ENCODE results near the gene ITGA2B.
"Not testable (repeated sequence)": the region's sequence is repeated elsewhere in the genome, so short reads cannot be mapped to it uniquely, and the experiment has no call there.

The ITGA2B gene

DNA sequence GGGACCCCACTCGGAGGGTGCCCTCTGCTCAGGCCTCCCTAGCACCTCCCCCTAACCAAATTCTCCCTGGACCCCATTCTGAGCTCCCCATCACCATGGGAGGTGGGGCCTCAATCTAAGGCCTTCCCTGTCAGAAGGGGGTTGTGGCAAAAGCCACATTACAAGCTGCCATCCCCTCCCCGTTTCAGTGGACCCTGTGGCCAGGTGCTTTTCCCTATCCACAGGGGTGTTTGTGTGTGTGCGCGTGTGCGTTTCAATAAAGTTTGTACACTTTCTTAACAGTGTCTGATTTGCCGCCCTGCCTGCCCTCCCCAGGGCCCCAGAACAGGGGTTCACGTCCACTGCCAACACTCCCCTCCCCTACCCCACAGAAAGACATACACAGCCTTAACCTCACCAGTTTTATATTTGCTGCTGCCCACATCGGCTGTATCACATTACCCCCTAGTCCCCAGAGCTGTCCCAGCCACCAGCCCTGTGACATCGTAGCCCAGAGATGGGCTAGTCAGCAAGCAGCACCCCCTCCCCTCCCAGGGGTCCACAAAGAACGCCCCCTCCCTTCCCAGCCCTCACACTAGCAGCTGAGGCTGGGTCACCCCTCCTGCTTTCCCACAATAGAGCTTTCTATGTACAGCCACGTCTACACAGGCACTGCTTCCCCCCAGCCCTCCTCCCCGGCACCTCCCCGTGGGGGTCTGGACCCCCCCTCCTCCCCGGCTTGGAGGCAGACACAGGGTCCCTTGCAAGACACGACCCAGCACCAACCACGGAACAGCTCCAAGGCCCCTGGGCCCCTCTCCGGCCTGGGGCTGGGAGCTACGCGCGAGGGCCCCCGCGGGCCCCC lies 36.4 kb downstream of the ITGA2B start:
- no peak for DNase-seq (ENCODE audit: extremely low read depth in 1 of 2, low read depth in 1 of 2)

- no peak for DNase-seq (ENCODE audit: extremely low read depth in 1 of 2, low read depth in 1 of 2)
Observed at GRCh38 chr17:44351961-44352827, 37.3 kb downstream of the ITGA2B start.

- DNase-seq (ENCODE audit: extremely low read depth in 1 of 2, low read depth in 1 of 2) = no peak
Observed at GRCh38 chr17:44351464-44351863, 38.0 kb downstream of the ITGA2B start.

- peak; percentile 45 to 60 for DNase-seq (ENCODE audit: extremely low read depth in 1 of 2, low read depth in 1 of 2)
Observed at GRCh38 chr17:44350733-44351226, 38.7 kb downstream of the ITGA2B start.

- no peak for DNase-seq (ENCODE audit: extremely low read depth in 1 of 2, low read depth in 1 of 2)
Observed at GRCh38 chr17:44349553-44350070, 39.8 kb downstream of the ITGA2B start.

GRCh38 chr17:44348988-44349364 lies 40.5 kb downstream of the ITGA2B start:
- no peak for DNase-seq (ENCODE audit: extremely low read depth in 1 of 2, low read depth in 1 of 2)

- DNase-seq (ENCODE audit: extremely low read depth in 1 of 2, low read depth in 1 of 2) = no peak
Observed at GRCh38 chr17:44348234-44348987, 41.0 kb downstream of the ITGA2B start.

DNA sequence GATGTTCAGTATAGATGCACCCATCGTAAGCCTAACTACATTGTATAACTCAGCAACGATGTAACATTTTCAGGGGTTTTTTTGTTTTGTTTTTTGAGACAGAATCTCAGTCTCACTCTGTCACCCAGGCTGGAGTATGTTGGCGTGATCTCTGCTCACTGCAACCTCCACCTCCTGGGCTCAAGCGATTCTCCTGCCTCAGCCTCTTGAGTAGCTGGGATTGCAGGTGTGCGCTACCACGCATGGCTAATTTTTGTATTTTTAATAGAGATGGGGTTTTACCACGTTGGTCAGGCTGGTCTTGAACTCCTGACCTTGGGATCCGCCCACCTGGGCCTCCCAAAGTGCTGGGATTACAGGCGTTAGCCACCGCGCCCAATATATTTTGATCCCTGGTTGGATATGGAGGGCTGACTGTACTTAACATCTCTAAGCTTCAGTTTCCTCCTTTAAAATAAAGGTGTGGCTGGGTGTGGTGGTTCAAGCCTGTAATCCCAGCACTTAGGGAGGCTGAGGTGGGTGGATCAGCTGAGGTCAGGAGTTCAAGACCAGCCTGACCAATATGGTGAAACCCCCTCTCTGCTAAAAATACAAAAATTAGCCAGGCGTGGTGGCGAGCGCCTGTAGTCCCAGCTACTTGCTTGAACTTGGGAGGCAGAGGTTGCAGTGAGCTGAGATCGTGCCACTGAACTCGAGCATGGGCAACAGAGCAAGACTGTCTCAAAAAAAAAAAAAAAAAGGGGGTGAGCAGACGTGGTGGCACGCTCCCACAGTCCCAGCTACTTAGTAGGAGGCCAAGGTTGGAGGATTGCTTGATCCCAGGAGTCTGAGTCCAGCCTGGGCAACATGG lies 42.0 kb downstream of the ITGA2B start:
- DNase-seq (ENCODE audit: extremely low read depth in 1 of 2, low read depth in 1 of 2) = not testable (repeated sequence)

DNA sequence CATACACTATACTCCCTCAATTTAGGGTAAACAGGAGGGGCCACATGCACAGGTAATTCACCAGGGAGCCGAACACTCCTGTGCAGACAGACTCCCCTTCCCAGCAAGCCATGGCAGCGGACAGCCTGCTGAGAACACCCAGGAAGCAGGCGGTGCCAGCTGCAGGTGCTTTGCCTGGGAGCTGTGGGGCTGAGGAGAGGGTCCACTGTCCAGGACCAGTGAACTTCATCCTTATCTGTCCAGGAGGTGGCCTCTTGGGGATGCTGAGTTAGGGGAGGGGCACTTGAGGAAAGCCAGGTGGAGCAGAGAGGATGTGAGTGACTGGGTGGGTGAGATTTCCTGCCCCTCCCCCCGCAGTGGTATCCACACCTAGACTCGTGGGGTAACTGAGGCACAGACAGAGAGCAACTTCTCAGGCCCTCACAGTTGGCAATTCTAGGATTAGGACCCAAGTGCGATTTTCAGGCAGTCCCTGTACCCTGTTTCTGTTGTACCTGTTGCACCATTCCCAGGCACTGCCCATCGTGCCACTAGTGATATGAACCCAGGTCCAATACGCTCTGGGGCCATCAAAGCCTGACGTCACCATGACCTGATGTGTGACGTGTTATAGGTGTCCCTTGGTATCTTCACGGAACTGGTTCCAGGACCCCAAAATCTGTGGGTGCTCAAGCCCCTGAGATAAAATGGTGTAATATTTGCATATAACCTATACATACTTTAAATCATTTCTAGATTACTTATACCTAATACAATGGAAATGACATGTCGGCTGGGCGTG lies 43.2 kb downstream of the ITGA2B start:
- no peak for DNase-seq (ENCODE audit: extremely low read depth in 1 of 2, low read depth in 1 of 2)

DNA sequence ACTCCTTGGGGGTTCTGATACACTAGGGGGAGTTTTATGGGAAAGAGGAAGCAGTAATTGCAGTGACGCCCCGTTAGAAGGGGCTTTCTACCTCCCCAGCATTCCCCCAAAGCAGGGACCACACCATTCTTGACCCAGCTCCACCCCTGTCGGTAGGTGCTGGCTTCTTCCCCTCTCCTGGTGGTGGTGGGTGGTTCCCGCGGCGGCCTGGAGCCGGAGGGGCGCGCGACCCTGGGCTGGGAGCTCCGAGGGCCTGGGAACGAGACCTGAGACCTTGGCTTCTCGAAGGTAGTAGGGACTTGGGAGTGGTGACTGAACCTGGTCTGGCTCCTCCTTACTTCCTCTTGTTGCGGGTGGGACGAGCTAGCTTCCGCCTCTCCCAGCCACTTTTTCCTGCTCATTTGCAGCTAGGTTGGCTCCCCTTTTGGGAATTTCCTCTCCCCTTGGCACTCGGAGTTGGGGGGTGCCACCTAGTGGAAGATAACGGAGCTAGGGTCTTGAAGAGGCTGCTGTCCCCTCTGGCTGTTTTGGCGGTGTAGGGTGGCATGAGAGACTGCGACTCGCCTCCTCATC lies 43.9 kb downstream of the ITGA2B start:
- DNase-seq (ENCODE audit: extremely low read depth in 1 of 2, low read depth in 1 of 2) = no peak

- DNase-seq (ENCODE audit: extremely low read depth in 1 of 2, low read depth in 1 of 2) = peak; percentile 60 to 68
Observed at GRCh38 chr17:44344939-44345453, 44.5 kb downstream of the ITGA2B start, which contains the start of gene GRN. Gene GRN, plus strand, starts transcription at chr17:44345302. Its CDS starts 3,863 bp downstream, at chr17:44349165.

DNA sequence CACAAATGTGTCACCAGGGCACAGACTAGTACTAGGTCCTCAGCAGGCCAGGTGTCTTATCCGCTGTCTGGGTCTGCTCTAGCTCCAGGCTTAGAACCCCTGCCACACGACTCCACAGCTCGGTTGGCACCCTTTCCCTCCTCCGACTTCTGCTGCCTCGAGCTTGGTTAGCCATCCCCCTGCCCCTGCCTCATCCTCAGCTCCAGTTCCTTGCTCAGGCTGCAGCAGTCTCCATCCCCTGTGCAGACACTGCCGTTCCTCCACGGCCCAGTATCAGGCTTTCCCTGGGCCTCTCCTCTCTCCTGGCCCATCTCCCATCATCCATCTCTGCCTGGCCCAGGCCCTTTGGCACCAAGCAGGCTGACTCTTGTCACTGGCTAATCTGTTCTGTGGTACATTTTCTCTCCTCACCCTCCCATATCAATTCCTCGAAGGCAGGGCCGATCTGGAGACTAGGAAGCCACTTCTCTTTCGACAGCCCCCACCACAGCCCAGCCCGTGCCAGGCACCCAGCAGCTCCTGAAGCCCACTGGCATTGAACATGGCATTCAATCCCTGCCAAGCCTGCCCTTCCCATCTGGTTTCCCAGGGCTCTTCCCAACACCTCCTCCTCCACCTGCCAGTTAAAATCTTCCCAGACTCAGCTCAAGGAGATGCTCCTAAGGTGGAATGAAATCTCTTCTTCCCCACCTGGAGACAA lies 45.8 kb downstream of the ITGA2B start:
- DNase-seq (ENCODE audit: extremely low read depth in 1 of 2, low read depth in 1 of 2) = no peak

- not testable (repeated sequence) for DNase-seq (ENCODE audit: extremely low read depth in 1 of 2, low read depth in 1 of 2)
Observed at GRCh38 chr17:44340553-44340952, 48.9 kb downstream of the ITGA2B start.

GRCh38 chr17:44338702-44339101 lies 50.7 kb downstream of the ITGA2B start:
- DNase-seq (ENCODE audit: extremely low read depth in 1 of 2, low read depth in 1 of 2) = no peak

DNA sequence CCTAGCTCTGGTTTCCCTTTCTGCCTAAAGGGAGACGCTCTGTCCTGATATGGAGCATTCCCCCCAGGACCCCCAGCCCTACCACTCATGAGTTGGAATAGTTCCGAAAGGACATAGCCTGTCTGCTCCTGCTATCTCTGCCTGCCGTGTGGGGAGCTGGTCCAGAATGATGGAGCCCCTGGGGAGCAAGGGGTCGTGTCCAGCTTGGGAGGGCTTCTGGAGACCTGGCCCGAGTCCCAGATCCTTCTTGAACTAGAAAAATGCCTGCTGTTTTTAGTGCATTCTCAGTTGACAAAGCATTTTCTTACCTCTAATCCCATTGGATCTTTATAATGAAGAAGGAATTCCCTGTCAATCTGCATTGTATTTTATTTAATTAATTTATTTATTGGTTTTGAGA lies 53.5 kb downstream of the ITGA2B start:
- DNase-seq (ENCODE audit: extremely low read depth in 1 of 2, low read depth in 1 of 2) = no peak

DNA sequence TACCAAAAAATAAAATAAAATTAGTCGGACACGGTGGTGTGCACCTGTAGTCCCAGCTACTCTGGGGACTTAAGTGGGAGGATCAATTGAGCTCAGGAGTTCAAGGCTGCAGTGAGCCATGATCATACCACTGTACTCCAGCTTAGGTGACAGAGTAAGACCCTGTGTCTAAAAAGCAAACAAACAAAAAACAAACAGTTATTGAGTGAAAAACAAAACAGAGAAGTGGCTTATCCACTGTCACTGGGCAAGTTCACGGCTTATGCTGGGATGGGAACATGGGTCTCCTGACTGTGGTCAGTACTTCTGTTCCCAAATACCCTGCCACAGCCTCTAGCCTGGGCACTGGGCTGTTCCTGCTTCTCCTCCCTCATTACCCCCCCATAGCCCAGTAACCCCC lies 53.9 kb downstream of the ITGA2B start:
- DNase-seq (ENCODE audit: extremely low read depth in 1 of 2, low read depth in 1 of 2) = no peak

DNA sequence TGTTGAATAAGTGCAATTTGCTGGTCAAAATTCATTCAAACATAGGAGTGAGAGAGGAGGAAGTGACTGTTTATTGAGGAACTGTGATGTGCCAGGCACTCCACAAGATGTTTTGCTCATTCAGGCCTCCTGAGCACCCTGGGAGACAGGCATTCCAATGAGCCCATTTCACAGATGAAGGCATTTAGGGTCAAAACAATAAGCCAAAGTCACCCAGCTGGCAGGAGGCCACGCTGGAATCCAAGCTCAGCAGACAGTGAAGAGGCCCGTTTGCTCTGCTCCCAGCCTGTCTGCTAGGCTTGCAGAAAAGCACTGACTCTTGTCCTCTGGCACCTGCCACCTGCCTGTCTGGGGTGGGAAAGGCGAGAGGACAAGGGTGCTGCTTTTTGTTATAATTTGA lies 54.7 kb downstream of the ITGA2B start:
- no peak for DNase-seq (ENCODE audit: extremely low read depth in 1 of 2, low read depth in 1 of 2)

GRCh38 chr17:44334315-44334714 lies 55.1 kb downstream of the ITGA2B start:
- DNase-seq (ENCODE audit: extremely low read depth in 1 of 2, low read depth in 1 of 2) = no peak
